GM12801 (cell line): ENCODE measurements around the gene FOXS1.

Experiments
- CTCF ChIP-seq: IDR thresholded peaks from one replicate; pipeline ENCODE4 v1.5.1; 2011; ENCODE audit warnings: control low read depth; ENCODE audit not compliant: insufficient read length; ENCODE audit errors: extremely low read depth

The FOXS1 gene

DNA sequence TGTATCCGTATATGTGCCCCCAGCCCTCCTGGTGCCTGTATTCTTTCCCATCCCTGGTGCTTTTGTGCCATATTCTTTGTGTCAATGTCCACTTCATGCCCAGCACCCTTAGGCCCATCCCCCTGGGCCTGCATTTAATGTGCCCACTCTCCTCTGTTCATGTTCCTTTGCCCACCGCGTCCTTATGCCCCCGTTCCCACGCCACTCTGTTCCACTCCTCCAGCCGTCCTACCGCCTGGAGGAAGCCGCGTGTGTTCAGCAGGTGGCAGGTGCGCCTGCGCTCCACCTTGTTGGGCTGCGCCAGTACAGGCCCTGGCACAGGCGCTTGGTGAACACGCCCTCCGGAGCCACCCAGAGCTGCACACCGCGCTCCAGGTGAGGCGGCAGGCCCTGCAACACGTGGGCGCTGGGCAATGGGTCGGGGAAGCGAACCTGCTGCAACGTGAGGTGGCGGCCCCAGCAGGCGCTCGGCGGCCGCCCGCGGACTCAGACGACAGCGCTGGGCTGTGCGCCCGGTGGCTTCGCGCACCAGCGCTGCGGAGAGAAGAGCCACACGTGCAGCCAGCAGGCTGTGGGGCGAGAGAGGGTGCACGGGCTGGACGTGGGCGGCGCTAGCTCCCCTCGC lies 4.0 kb upstream of the FOXS1 start:
- no peak for TF ChIP-seq CTCF

DNA sequence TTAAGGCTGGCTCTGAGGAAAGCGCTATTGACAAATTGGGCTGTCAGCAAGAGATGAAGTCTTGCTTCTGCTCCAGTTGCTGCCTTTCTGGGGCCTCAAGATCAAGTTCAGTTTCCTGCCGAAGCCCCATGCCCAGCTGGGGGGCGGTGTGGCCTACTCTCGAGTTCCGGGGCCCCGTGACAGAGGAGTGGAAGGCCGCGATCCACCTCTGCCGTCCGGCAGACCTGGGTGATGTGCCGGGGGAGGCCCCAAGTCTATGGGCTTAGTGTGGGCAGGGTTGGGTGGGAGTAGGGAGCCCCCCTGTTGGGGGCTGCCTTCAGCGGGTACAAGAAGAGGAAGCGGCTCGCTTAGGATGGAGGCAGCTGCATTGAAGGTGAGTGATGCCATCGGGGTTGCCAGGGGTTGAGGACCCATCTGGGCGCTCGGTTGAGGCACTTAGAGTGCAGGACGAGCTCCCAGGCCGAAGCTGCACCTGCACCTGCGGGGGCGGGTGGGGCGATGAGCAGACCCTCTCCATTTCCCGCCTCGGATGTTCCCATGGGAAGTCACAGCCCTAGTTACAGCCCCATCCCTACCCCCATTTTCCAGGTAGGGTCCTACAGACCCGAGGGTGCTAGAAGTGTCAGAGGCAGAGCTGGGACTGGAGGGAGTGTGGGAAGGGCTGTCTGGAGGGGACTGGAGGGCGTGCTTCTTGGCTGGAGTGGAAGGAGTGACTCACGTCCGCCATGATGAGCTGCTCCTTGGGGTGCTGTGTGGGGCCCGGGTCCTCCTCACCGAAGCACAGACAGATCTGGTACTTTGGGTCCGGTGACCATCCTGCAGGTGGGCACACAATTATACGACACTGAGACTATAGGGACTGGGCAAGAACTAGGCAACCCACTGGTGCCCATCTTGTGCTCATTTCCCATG lies 2.9 kb upstream of the FOXS1 start:
- TF ChIP-seq CTCF, result no peak

DNA sequence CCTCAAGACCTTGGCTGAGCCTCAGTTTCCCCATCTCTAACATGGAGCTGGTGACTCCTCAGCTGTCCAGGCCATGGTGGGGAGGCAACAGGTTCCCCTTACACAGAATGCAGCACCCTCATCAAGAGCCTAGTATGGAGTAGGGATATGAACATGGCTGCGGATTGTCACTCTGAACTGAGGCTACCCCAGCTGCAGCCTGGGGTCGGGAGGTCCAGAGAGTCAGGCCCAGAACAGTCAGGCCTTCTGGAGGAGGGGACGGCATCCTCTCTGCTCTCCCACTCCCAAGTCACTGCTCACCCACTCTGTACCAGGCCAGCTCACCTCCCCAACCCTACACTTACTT lies 1.4 kb upstream of the FOXS1 start:
- no peak for TF ChIP-seq CTCF

DNA sequence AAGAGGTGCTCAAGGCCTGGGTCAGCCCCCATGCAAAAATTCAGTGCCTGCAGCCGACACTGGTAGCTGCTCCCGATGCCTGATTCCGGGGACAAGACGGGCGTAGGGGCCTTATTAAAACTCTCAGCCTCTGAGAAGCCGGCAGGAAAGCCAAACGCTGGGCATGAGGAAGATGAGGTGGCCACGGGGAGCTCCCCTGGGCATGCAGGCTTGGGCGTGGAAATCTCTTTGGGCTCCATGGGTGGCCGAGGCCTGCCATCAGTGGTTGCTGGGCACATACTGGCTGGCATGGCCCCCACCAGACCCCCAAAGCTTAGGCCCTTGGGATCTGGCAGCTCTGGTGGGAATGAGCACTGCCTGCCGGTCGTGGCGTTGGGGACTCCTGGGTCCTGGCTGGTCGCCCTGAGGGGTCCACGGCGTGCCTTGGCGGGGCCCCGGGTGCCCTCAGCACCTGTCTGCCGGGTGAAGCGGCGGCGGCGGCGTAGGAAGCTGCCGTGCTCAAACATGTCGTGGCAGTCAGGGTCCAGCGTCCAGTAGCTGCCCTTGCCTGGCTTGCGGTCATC lies 586 bp downstream of the FOXS1 start:
- TF ChIP-seq CTCF, result no peak

DNA sequence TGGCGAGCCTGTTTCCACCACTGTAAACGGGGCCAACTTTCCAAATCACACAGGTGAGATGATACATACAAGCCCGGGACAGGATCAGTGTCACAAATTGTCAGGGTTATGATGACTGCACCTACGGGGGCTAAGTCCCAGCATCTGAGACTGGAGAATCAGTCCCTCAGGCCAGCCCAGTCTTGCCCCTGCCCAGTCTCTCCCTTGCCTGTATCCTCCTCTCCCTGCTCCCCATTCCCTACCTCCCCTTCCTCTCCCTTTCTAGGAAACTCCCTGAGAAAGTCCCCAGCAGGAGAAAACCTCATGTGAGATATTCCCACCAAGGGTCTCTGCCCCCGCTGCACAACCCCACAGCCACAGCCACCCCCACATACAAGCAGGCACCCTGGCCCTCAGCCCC lies 1.5 kb downstream of the FOXS1 start:
- no peak for TF ChIP-seq CTCF

DNA sequence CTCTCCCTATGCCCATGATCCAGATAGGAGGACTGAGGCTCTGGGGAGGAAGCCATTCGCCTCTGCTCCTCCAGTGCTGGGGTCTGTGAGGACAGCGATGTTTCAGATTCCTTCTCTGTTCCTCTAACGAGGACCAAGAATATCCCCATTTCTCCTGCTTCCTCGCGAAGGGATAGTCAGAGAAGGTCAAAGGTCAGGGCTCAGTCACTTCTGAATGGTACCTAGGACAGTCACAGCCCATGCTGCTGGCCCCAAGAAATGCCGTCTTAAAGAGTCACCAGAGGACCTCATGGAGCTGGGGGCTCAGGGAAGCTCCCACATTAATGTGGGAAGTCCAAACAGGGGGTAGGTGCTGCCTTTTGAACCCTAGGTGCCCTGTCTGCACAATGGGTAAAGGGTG lies 2.1 kb downstream of the FOXS1 start:
- TF ChIP-seq CTCF, result no peak

DNA sequence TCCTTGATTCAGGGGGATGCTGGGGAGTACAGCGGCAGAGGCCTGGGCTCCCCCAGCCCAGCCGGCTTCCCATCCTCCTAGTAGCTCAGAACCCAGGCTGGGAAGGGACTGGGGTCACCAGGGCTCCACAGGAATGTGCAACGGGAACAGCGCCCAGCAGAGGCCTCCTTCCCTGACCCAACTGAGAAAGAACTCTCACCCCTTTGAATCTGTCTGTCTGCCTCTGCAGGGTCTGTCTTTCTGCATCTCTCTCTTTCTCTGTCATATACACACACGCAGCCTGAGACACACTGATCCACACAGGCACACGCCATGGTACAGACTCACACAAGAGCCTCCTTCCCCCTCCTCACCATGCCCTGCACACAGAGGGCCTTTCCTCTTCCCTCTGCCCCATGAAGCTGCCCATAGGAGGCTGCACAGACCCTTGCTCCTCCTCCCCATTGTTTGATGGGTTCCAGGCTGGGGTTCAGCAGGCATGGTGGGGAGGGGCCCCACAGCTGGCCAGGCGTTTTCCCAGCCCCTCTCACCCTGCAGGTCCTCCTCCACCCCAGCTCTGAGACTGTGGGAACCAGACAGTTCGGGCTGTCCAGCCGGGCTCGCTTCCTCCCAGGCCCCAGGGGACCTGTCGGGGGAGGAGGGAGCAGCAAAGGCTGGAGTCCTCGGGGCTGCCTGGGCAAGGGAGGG lies 2.8 kb downstream of the FOXS1 start:
- TF ChIP-seq CTCF, result no peak
